GM18498 (cell line): Measurements from ENCODE around the gene TECTA.

ENCODE experiments used
- ATAC-seq: cut with Tn5 transposase; IDR thresholded peaks from one replicate; pipeline ENCODE4 v1.9.1; 2021; ENCODE audit warnings: mild to moderate bottlenecking, moderate library complexity; ENCODE audit not compliant: unreplicated experiment

Gene TECTA, protein sequence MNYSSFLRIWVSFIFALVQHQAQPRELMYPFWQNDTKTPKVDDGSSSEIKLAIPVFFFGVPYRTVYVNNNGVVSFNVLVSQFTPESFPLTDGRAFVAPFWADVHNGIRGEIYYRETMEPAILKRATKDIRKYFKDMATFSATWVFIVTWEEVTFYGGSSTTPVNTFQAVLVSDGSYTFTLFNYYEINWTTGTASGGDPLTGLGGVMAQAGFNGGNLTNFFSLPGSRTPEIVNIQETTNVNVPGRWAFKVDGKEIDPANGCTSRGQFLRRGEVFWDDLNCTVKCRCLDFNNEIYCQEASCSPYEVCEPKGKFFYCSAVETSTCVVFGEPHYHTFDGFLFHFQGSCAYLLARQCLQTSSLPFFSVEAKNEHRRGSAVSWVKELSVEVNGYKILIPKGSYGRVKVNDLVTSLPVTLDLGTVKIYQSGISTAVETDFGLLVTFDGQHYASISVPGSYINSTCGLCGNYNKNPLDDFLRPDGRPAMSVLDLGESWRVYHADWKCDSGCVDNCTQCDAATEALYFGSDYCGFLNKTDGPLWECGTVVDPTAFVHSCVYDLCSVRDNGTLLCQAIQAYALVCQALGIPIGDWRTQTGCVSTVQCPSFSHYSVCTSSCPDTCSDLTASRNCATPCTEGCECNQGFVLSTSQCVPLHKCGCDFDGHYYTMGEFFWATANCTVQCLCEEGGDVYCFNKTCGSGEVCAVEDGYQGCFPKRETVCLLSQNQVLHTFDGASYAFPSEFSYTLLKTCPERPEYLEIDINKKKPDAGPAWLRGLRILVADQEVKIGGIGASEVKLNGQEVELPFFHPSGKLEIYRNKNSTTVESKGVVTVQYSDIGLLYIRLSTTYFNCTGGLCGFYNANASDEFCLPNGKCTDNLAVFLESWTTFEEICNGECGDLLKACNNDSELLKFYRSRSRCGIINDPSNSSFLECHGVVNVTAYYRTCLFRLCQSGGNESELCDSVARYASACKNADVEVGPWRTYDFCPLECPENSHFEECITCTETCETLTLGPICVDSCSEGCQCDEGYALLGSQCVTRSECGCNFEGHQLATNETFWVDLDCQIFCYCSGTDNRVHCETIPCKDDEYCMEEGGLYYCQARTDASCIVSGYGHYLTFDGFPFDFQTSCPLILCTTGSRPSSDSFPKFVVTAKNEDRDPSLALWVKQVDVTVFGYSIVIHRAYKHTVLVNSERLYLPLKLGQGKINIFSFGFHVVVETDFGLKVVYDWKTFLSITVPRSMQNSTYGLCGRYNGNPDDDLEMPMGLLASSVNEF (N-terminal part only)

DNA sequence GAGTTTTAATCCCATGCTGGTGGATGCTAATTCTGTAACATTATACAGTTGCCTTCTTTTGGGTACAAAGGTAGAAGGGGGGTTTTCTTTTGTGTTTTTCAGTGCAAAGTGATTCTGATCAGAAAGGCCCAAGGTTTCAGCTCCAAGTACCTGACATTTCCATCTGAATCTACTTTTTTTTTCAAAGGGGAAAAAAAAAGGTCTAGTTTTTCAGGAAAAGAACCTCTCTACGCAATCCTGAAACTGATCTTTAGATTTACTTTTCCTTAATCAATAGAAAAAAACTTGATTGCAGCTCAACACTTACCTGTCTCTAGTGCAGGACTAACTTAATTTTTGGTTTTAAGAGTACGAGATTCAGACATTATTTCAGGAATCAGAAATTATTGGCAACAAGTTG, at the start of gene TECTA:
Gene TECTA (plus strand): TSS at position 301 of the 400 bp plus-strand sequence. CDS start 1,423 bp downstream, outside the sequence.
- no peak for ATAC-seq

DNA sequence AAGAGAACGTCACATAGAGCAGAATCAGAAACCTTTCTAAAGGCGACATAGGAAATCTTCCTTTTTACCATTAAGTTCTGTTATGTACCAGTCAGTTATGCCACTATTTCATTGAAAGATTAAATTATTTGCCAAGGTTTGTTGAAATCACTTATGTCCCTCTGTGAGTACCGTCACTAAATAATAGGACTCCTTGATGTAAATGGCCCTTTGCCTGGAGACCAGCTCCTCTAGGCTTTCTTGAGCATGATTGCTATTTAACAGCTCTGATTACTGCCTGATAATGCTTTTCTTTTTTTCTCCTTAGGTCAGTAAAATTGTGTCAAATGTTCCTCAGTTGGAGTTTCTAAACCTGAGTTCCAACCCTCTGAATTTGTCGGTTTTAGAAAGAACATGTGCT, 47.8 kb upstream of the TECTA start:
- no peak for ATAC-seq

DNA sequence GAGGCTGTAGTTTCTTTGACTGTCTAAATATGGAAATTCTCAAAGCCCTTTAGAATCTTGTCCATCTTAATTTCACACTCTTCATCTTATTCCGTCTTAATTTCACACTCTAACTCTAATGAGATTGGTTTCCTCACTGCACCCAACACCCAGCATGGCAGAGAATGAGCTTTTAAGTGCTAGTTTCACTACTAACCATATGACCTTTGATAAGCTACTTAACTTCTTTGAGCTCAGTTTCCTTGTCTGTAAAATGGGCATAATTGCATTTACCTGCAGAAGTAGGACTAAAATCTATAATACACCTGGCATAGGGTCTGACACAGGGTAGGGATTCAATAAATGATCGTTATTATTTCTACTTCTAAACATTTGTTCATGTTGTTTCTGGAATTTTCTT, 46.8 kb upstream of the TECTA start:
- no peak for ATAC-seq

DNA sequence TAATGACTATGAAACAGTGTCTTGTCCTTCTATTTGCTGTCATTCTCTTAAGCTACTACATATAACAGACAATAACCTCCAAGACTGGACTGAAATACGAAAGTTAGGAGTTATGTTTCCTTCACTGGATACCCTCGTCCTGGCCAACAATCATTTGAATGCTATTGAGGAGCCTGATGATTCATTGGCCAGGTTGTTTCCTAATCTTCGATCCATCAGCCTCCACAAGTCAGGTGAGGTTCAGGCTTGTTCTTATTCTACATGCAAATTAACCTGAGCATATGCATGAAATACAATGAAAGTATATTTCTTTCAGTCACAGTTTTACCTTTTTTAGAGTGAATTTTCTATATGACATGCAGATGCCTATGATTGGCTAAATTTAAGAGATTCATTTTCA, 46.0 kb upstream of the TECTA start:
- no peak for ATAC-seq

DNA sequence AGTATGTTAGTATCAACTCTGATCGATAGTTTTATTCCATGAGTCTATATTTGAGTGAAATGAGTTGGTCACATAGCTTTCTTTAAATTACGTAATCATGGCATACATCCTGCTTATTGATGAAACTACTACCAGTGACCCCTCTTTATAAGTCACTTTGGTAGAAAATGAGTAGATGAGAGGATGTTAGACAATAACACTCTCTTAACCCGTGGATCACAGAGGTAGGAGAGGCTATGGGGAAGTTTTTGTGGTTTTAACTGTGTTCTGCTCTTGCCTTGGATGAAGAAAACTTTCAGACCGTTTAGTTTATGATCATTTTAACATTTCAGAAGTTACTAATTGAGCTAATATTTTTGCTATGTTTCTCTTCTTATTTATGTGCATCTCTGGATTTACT, 43.1 kb upstream of the TECTA start:
- no peak for ATAC-seq

DNA sequence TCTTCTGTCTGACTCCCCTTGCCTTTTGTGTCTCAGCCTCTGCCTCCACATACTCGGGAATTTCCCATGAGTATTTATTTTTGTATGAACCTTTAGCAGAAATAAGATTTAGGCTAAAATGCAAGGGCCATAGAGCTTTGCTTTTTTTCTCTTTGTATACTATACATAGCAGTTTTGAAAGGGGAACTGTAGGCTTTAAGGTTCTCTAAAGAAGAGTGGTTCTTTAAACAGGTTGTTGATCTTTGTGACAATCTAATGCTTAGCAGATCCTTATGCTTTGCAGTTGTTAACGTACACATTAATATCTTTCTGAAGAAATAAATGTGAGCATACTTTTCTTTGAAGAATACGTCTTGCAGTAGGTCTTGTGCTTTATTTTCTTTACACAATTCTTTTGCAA, 42.1 kb upstream of the TECTA start:
- no peak for ATAC-seq

DNA sequence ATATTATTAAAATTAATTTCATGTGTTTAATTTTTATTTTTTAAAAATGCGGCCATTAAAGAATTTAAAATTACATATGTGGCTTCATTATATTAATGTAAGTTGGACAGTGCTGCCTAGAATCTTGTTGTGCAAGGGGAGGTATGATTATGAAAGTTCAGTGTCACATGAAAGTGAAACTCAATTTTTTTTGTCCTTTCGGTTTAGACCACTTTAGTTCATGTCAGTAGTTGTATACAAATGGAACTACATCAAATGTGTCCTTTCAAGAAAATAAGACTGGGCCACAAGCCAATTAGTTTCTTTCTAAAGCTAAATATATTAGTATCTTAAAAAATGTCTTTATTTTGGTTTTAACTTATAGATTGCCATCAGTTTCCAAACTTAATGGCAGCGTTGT, 41.4 kb upstream of the TECTA start:
- ATAC-seq = peak; percentile 99

DNA sequence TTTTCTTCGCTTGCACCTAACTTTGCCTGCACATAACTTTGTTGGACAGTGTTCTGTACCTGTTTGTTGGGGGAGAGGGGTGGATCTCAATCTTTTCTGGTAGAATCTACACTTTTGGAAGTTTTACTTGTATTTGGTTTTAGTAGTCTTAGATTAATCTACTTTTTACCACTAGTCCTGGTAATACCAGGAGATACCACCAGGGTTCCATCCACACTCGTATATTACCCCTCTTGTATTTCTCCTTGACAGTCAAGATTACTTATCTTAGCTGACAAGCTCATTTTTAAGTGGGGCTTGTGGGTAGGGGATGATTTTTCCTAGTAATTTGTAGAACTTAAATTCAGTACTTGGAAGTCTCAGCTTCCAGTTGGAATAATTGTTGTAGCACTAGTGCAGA, 37.3 kb upstream of the TECTA start:
- ATAC-seq = no peak

DNA sequence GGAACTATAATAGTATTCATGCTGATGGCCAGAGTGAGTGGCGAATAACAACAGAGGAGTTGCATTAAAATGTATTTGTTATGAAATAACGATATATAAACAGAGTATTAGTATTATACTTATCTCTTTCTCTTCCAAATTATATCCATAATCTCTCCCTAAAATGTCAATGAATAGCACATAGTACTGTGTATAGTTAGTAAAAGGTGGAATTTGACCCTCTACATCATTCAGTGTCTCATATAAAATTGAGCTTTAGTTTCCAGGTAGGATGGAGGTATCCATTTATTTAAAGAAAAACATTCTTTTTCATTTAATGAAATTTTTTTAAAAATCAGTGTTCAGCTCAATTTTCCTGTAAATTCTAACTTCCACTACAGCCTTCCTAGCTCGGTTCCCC, 34.4 kb upstream of the TECTA start:
- no peak for ATAC-seq

DNA sequence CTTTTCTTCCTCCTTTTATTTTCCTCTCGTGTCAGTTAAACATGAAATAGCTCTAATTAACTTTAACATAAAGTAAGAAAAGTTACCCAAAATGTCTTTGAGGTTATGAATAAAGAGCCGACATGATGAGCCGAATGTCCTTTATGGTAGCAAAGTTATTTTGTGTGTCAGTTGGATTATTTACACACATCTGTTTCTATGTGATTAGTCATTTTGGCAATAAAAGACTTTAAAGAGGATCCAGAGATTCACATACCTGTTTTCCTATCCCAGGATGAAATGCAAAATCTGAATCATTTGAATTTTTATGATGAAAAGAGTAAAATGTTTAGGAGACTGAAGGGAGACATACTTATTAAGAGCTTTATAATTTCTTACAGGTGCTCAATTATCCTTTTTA, 34.0 kb upstream of the TECTA start:
- no peak for ATAC-seq

DNA sequence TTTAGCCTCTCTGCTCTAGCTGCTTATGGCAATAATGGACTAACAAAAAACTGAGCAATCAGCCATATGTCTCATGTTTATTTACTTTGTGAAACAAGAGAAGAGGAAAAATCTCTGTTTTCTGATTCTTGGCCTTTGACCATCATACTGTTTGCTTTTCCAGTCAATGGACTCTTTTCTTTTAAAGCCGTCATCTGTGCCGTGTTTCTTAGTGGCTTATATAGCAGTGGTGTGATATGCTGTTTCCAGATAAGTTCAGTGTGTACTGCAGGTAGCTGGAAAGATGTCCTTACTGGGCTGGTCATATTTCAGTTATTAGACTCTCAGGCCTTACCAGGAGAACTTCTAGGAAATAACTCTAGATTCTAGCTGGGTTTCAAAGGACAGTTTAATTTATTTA, 33.6 kb upstream of the TECTA start:
- no peak for ATAC-seq

DNA sequence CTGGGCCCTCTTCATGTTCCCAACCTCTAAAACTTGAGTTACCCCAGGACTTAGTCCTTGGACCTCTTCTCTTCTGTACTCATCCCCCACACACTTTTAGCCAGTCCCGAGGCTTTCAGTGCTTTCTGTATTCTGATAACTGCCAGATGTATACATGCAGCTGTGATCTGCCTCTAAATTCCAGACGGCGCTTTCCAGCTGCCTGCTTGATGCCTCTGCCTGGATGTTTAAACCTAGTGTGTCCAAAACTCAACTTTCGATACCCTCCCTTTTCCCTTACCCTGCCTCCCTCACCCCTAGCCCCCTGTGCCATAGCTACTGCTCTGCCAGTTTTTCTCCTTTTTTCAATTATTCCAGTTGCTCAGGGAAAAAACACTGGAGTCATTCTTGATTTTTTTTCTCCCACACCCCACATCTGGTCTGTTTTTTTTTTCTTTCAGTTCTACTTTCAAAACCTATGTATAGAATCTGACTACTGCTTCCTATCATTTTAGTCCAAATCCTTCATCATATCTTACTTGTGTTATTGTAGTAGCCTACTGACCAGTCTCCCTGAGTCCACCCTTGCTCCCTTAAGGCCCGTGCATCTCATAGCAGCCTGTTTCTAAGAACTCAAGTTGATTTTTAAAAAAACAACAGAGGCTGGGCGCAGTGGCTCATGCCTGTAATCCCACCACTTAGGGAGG, 32.9 kb upstream of the TECTA start:
- no peak for ATAC-seq

DNA sequence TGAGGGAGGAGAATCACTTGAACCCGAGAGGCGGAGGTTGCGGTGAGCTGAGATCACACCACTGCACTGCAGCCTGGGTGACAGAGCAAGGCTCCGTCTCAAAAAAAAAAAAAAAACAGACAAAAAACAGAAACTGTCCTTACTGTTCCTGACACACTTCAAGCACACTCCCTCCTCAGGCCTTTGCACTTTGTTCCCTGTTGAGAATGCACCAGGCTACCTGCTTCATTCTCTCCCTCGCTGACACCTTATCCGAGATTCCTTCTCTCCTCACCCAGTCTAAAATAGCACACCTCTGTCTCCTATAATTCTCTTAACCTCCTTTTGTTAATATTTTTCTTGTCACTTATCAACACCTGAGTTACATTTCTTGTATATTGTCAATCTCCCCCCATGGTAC, 32.3 kb upstream of the TECTA start:
- ATAC-seq = no peak

DNA sequence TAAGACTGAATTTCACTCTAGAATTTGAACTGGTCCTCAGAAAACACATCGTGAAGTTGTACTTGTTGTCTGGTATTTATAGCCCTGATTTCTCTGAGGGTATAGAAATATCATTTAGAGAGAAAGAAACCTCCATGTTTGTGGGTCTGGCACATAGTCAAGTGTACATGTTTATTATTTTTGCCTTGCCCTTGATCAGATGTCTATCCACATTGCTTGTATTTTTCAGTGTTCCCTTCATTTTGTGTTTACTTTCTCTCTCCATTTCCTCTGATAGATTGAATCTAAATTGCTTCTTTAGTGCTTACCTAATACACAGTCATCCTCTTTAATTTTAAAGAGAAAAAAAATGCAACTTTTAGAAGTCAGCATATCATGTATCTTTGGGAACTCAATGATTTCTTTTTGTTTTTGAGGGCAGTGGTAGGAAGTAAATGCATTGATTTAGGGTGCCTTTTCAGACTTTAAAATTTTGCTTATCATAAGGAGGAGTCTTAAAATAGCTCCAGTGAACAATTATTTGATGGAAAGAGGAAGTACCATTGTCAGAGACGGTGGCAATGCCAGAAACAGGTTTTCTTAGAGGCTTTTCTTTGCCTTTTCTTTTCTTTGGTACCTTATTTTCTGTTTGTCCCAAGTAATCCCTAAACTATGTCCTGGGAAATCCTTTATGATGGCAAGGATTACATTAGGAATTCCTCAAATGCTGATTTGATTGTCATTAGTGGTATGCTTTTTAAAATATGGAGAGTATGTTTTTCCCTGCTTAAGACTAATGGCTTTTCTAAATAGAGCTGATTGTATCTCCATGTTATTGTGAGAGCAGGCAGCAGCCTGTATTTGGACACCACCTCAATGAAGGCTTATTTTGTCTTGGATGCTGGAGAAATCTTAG, 29.8 kb upstream of the TECTA start:
- ATAC-seq = no peak

DNA sequence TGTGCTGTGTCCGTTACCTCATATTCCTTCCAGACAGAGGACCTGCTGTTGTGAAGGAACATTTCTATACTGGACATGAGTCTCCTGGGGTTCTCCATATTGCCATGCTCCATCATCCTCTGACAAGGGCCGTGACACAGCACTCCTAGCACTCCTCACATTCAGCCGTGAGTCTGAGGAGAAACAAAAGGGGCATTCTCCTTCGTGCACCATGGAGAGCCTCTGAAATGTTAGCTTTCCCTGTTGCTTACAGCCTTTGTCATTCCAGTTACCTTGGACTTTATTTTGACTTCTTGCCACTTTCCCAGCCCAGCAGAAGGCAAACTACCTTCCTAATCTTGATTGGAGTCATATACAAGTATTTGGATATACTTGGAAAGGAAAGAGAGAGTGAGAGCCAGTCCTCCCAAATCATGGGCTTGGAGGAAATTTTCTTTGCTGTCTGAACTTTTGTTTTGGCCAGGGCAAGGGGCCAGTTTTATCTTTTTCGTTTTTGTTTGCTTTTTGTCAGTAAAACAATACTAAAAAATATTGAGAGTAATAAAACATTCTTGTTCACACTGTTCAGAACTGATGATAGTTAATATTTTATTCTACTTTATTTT, 29.1 kb upstream of the TECTA start:
- no peak for ATAC-seq

DNA sequence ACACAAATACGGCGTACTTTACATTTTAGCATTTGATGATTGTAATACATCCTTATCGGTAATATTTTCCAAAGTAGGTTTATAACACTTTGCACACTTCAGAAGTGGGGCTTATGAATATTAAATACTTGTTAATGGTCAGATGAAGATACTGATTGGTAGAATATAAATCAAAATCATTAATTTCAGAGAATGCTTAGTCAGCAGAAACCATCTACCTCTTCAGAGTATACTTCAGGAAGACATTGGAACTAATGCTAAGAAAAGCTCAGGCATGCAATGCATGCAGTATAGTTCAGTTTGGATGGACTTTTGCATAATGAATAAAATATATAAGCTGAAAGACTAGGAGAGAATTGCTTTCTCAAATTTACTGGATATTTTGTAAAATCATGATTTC, 19.7 kb upstream of the TECTA start:
- ATAC-seq = no peak

DNA sequence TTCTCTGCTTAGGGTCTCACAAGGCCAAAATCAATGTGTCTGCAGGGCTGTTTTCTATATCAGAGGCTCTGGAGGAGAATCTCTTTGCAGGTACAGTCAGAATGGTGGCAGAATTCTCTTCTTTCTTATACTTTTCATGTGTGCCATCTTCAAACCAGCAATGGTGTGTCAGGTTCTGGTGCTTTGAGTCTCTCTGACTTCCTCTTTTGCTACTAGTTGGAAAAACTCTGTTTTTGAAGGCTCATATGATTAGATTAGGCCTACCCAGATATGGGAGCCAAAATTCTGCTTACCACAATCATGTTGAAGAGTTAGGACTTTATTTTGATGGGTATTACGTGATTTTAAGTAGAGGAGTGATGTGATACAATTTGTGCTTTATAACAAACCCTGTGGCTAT, 18.8 kb upstream of the TECTA start:
- no peak for ATAC-seq

DNA sequence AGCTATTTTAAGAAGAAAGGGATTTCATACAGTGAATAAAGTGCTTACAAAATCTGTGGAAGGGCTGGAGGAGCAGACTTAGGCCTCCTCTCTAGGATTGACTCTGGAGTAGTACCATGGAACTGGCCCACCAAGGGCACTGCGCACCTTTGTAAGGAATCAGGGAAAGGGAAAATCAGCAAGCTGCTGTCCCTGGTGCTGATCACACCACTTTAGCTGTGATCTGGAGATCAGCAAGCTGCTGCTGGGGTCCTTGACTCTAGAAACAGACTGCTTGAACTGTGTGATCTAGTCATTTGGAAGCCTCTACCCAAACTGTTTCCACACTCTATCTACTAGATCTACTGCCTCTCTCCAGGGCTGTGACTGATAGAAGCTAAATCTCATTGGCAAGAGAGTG, 18.4 kb upstream of the TECTA start:
- ATAC-seq = no peak

DNA sequence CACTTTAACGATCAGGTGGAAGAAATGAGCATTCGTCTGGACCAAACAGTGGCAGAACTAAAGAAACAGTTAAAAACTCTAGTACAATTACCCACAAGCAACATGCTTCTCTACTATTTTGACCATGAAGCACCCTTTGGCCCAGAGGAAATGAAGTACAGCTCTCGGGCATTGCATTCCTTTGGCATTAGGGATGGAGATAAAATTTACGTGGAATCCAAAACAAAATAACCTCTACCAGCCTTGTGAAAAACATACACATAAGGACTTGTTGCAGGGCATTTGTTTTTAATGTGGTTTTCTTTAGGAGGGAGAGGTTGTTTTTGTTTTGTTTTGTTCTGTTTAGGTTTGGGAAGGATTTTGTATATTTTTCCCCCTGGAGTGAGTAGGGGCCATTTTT, 14.2 kb upstream of the TECTA start:
- ATAC-seq = no peak
